ENCODE data around the gene EXOSC3. TPM values are rescaled to one million over a fixed set of nuclear protein-coding genes. Genes with fewer than 3 reads are reported as not detected.
A peak's percentile ranks its signal among the peaks of the same experiment; 100 is the strongest.
"Not testable (repeated sequence)": the region's sequence is repeated elsewhere in the genome, so short reads cannot be mapped to it uniquely, and the experiment has no call there.

Gene EXOSC3
- total and polyA plus RNA-seq, 4 donors = 23.3 to 60.8 (median 37.0) TPM

- peak; percentile 96 for ATAC-seq (ENCODE audit: insufficient read depth, low FRiP score)
- WGBS, 2 donors = 3% methylated on average over 38 to 40 of the region's 40 CpGs
Measured at GRCh38 chr9:37753489-37754190, 31.2 kb downstream of the EXOSC3 start, which contains the start of gene TRMT10B. Gene TRMT10B (plus strand): TSS chr9:37753805. CDS start chr9:37761932, 8,127 bp downstream.

GRCh38 chr9:37752642-37753488 lies 32.0 kb downstream of the EXOSC3 start:
- peaks cover 0 to 4% (median 1%) of the 10 kb centered on the region in 4 donors for H3K36me3 ChIP-seq (ENCODE audit: control insufficient read depth in 4 of 4, insufficient read depth in 4 of 4, low read length in 4 of 4)
- no peak overlapping the region for H3K4me3 ChIP-seq
- no peak overlapping the region for H3K9ac ChIP-seq (ENCODE audit: insufficient read depth in 1 of 2, low read length in 2 of 2)
- TF ChIP-seq CTCF (IDR thresholded peaks at IDR 0.05; ENCODE audit: control extremely low read depth, extremely low read depth) = no peak
- peak overlapping the region; percentile 57 to 58 for H3K27ac ChIP-seq (ENCODE audit: low read depth in 1 of 2, low read length in 1 of 2)
- 90 to 93% methylated on average over 29 of the region's 29 CpGs for WGBS, 2 donors
- ATAC-seq (ENCODE audit: insufficient read depth, low FRiP score) = no peak
- peaks cover 0 to 2% (median 0%) of the 10 kb centered on the region in 4 donors for H3K9me3 ChIP-seq (ENCODE audit: control insufficient read depth in 4 of 4, insufficient read depth in 3 of 4, low read length in 3 of 4)
- no peak for DNase-seq
- H3K4me1 ChIP-seq (ENCODE audit: control insufficient read depth in 5 of 5, insufficient read depth in 5 of 5, low read length in 5 of 5) = peaks cover 0 to 9% (median 5%) of the 10 kb centered on the region in 5 donors
- no peaks in the 10 kb centered on the region for H3K27me3 ChIP-seq (ENCODE audit: control insufficient read depth in 3 of 3, insufficient read depth in 3 of 3, low read length in 2 of 3)

More at GRCh38 chr9:37753489-37754190, 31.2 kb downstream of the EXOSC3 start, which contains the start of gene TRMT10B:
- peaks cover 0 to 9% (median 5%) of the 10 kb centered on the region in 5 donors for H3K4me1 ChIP-seq (ENCODE audit: control insufficient read depth in 5 of 5, insufficient read depth in 5 of 5, low read length in 5 of 5)
- H3K9me3 ChIP-seq (ENCODE audit: control insufficient read depth in 4 of 4, insufficient read depth in 3 of 4, low read length in 3 of 4) = peaks cover 0 to 2% (median 0%) of the 10 kb centered on the region in 4 donors
- peaks cover 0 to 4% (median 1%) of the 10 kb centered on the region in 4 donors for H3K36me3 ChIP-seq (ENCODE audit: control insufficient read depth in 4 of 4, insufficient read depth in 4 of 4, low read length in 4 of 4)
- H3K27ac ChIP-seq (ENCODE audit: low read depth in 1 of 2, low read length in 1 of 2) = peak within 1 kb of the TSS; percentile 57 to 58
- H3K27me3 ChIP-seq (ENCODE audit: control insufficient read depth in 3 of 3, insufficient read depth in 3 of 3, low read length in 2 of 3) = no peaks in the 10 kb centered on the region
- H3K9ac ChIP-seq (ENCODE audit: insufficient read depth in 1 of 2, low read length in 2 of 2) = peak within 1 kb of the TSS; percentile 78 to 90
- TF ChIP-seq CTCF (IDR thresholded peaks at IDR 0.05; ENCODE audit: control extremely low read depth, extremely low read depth) = no peak
- peak within 1 kb of the TSS; percentile 91 for H3K4me3 ChIP-seq
- peak; percentile 77 to 82 (median 78) for DNase-seq

- H3K4me1 ChIP-seq (ENCODE audit: control insufficient read depth in 5 of 5, insufficient read depth in 5 of 5, low read length in 5 of 5); H3K27me3 ChIP-seq (ENCODE audit: control insufficient read depth in 3 of 3, insufficient read depth in 3 of 3, low read length in 2 of 3); H3K4me3 ChIP-seq; ATAC-seq (ENCODE audit: insufficient read depth, low FRiP score); DNase-seq; H3K36me3 ChIP-seq (ENCODE audit: control insufficient read depth in 4 of 4, insufficient read depth in 4 of 4, low read length in 4 of 4); H3K27ac ChIP-seq (ENCODE audit: low read depth in 1 of 2, low read length in 1 of 2); H3K9me3 ChIP-seq (ENCODE audit: control insufficient read depth in 4 of 4, insufficient read depth in 3 of 4, low read length in 3 of 4); H3K9ac ChIP-seq (ENCODE audit: insufficient read depth in 1 of 2, low read length in 2 of 2): not testable (repeated sequence)
- WGBS, 2 donors = 95 to 97% methylated on average over 8 to 13 of the region's 13 CpGs
Measured at GRCh38 chr9:37752112-37752511, 32.8 kb downstream of the EXOSC3 start.

GRCh38 chr9:37751704-37752103 lies 33.2 kb downstream of the EXOSC3 start:
- H3K9ac ChIP-seq (ENCODE audit: insufficient read depth in 1 of 2, low read length in 2 of 2); H3K4me3 ChIP-seq; H3K36me3 ChIP-seq (ENCODE audit: control insufficient read depth in 4 of 4, insufficient read depth in 4 of 4, low read length in 4 of 4); ATAC-seq (ENCODE audit: insufficient read depth, low FRiP score); H3K27me3 ChIP-seq (ENCODE audit: control insufficient read depth in 3 of 3, insufficient read depth in 3 of 3, low read length in 2 of 3); H3K4me1 ChIP-seq (ENCODE audit: control insufficient read depth in 5 of 5, insufficient read depth in 5 of 5, low read length in 5 of 5); H3K27ac ChIP-seq (ENCODE audit: low read depth in 1 of 2, low read length in 1 of 2); H3K9me3 ChIP-seq (ENCODE audit: control insufficient read depth in 4 of 4, insufficient read depth in 3 of 4, low read length in 3 of 4); DNase-seq: not testable (repeated sequence)
- WGBS, 2 donors = 84 to 94% methylated on average over 30 of the region's 30 CpGs

All from lung (tissue), 12 donors.